ENCODE results near the gene NCSTN.

NCSTN gene

DNA sequence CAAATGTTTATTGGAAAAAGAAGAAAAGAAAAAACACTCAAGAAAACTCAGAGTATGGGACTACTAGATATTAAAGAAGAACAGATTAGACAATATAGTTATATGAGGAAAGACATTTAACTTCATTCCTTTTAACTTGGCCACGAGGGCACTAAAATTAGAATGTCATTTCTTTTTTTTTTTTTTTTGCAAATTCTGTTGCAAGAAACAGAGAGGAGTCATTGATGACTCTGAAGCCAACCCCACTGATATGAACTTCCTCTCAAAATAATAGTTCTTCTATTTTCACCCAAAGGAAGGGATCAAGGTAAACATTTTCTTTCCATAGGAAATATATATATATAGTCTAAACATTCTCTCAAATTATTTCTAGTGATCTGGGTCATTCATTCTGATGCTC lies 33.6 kb upstream of the NCSTN start:
- no peak overlapping the region for H3K4me3 ChIP-seq (replicated peaks in 1 of 2; ENCODE audit: low read depth in 2 of 2, low read length in 2 of 2)
- no peak for DNase-seq (ENCODE audit: low read depth in 2 of 2)
- TF ChIP-seq, protein P1, sequence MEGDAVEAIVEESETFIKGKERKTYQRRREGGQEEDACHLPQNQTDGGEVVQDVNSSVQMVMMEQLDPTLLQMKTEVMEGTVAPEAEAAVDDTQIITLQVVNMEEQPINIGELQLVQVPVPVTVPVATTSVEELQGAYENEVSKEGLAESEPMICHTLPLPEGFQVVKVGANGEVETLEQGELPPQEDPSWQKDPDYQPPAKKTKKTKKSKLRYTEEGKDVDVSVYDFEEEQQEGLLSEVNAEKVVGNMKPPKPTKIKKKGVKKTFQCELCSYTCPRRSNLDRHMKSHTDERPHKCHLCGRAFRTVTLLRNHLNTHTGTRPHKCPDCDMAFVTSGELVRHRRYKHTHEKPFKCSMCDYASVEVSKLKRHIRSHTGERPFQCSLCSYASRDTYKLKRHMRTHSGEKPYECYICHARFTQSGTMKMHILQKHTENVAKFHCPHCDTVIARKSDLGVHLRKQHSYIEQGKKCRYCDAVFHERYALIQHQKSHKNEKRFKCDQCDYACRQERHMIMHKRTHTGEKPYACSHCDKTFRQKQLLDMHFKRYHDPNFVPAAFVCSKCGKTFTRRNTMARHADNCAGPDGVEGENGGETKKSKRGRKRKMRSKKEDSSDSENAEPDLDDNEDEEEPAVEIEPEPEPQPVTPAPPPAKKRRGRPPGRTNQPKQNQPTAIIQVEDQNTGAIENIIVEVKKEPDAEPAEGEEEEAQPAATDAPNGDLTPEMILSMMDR (IDR thresholded peaks at IDR 0.05; ENCODE audit: low read depth, low read length) = no peak

- no peak for DNase-seq (ENCODE audit: low read depth in 2 of 2)
- no peak overlapping the region for H3K4me3 ChIP-seq (replicated peaks in 1 of 2; ENCODE audit: low read depth in 2 of 2, low read length in 2 of 2)
- TF ChIP-seq, protein P1 (IDR thresholded peaks at IDR 0.05; ENCODE audit: low read depth, low read length) = no peak
Observed at GRCh38 chr1:160315359-160315758, 27.8 kb upstream of the NCSTN start.

- DNase-seq (ENCODE audit: low read depth in 2 of 2) = no peak
- H3K4me3 ChIP-seq (replicated peaks in 1 of 2; ENCODE audit: low read depth in 2 of 2, low read length in 2 of 2) = no peak overlapping the region
- TF ChIP-seq, protein P1 (IDR thresholded peaks at IDR 0.05; ENCODE audit: low read depth, low read length) = no peak
Observed at GRCh38 chr1:160322831-160323230, 20.4 kb upstream of the NCSTN start.

DNA sequence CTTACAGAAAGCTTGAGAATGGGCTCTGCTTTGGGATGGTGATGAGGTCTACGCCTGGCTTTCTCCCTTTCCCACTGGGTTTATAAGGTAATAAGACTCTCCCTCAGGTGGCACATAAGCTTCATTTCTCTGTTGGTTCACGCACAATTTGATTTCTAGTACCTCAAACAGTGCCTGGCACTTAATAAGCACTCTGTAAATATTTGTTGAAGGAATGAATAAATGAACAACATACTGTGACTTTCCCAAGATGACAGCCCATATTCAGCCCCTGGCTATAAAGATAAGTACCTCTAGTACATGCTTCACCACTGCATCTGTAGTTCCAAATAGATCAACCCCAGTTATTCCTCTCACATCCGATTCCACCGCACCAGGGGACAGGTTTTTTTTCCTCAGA lies 17.9 kb upstream of the NCSTN start:
- TF ChIP-seq, protein P1 (IDR thresholded peaks at IDR 0.05; ENCODE audit: low read depth, low read length) = no peak
- DNase-seq (ENCODE audit: low read depth in 2 of 2) = no peak
- no peak overlapping the region for H3K4me3 ChIP-seq (replicated peaks in 1 of 2; ENCODE audit: low read depth in 2 of 2, low read length in 2 of 2)

DNA sequence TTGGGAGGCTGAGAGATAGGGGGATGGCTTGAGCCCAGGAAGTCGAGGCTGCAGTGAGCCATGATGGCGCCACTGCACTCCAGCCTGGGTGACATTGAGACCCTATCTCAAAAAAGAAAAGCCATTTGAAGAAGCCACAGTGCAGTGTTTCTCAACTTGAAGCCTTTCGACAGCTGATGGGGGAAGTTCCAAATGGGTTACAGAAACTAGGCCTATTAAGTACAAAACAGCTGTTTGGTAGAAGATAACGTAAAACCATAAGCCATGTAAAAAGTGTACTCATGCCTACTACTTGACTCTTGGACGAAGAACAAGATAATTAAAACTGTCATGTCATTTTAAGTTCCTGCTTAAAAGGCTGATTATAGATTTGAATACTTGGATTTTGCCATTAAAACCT lies 16.8 kb upstream of the NCSTN start:
- TF ChIP-seq, protein P1 (IDR thresholded peaks at IDR 0.05; ENCODE audit: low read depth, low read length) = no peak
- no peak for DNase-seq (ENCODE audit: low read depth in 2 of 2)
- H3K4me3 ChIP-seq (replicated peaks in 1 of 2; ENCODE audit: low read depth in 2 of 2, low read length in 2 of 2) = no peak overlapping the region

GRCh38 chr1:160328184-160328583 lies 15.0 kb upstream of the NCSTN start:
- TF ChIP-seq, protein P1 (IDR thresholded peaks at IDR 0.05; ENCODE audit: low read depth, low read length) = no peak
- H3K4me3 ChIP-seq (replicated peaks in 1 of 2; ENCODE audit: low read depth in 2 of 2, low read length in 2 of 2) = no peak overlapping the region
- DNase-seq (ENCODE audit: low read depth in 2 of 2) = no peak

DNA sequence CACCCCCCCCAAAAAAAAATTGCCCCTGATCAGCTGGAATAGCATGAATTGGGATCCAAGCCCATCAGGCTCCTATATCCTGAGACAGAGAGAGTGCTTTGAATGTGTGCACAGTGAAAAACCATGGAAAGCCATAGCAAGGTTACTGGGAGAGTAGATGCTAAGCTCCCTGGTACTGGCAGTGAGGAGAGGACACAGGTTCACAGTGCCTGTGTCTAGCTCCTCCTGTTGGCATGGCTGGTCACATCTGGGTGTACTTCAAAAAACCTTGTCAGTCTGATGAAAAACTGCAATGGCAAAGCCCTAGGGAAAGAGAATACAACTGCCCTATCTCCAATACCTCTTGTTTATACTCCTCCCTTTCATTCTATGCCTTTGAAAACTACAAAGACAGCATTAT lies 13.1 kb upstream of the NCSTN start:
- no peak for DNase-seq (ENCODE audit: low read depth in 2 of 2)
- TF ChIP-seq, protein P1 (IDR thresholded peaks at IDR 0.05; ENCODE audit: low read depth, low read length) = no peak
- H3K4me3 ChIP-seq (replicated peaks in 1 of 2; ENCODE audit: low read depth in 2 of 2, low read length in 2 of 2) = no peak overlapping the region

Data from cardiac fibroblast (primary cell).